Measurements from ENCODE around the gene SIRPG. TPM values are rescaled to one million over a fixed set of nuclear protein-coding genes. Genes with fewer than 3 reads are reported as not detected.
"Not testable (repeated sequence)": the region's sequence is repeated elsewhere in the genome, so short reads cannot be mapped to it uniquely, and the experiment has no call there.

The SIRPG gene
- total and polyA plus RNA-seq, 10 of the 15 experiments (the other 5 are each of a cell fraction or from before 2014, with no cell fraction given): 1.1 to 13.0 (median 4.1) TPM

- no peak for TF ChIP-seq ZBTB11 (CRISPR knock-in tag; IDR thresholded peaks at IDR 0.05)
- TF ChIP-seq CHD1 (IDR thresholded peaks at IDR 0.05; ENCODE audit: low read depth, low read length): no peak
- no peak for TF ChIP-seq LARP7 (IDR thresholded peaks at IDR 0.05)
- TF ChIP-seq RB1 (IDR thresholded peaks at IDR 0.05; ENCODE audit: borderline replicate concordance): no peak
- TF ChIP-seq BRCA1 (IDR thresholded peaks at IDR 0.05; ENCODE audit: low read depth, low read length): no peak
Observed at GRCh38 chr20:1657556-1658334, at the start of gene SIRPG (continued).

DNA sequence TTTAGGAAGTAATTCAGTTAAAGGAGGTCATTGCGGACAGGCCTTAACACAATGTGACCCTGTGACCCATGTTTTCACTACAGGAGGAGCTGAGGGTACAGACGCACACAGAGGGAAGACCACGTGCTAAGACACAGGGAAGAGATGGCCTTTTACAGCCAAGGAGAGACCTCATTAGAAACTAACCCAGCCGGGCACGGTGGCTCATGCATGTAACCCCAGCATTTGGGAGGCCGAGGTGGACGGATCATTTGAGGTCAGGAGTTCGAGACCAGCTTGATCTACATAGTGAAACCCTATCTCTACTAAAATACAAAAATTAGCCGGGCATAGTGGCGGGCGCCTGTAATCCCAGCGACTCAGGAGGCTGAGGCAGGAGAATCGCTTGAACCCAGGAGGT lies 49.3 kb upstream of the SIRPG start:
- H3K9ac ChIP-seq (ENCODE audit: control insufficient read depth, insufficient read depth, low read length); H3K27ac ChIP-seq (ENCODE audit: control insufficient read depth, insufficient read depth); H3K4me2 ChIP-seq (ENCODE audit: control insufficient read depth, insufficient read depth); H3K4me3 ChIP-seq; ATAC-seq; H3K27me3 ChIP-seq (replicated peaks in 1 of 2; ENCODE audit: control insufficient read depth in 2 of 2, insufficient read depth in 2 of 2, low read length in 1 of 2); H3K4me1 ChIP-seq (ENCODE audit: control insufficient read depth, insufficient read depth, low read length); BruUV-seq (replicated peaks); intact Hi-C loops (cut with micrococcal nuclease; ENCODE audit: unreplicated experiment); RAD21 ChIA-PET (ENCODE audit: unreplicated experiment); H3K79me2 ChIP-seq (ENCODE audit: control insufficient read depth, insufficient read depth, low read length); H3K36me3 ChIP-seq (ENCODE audit: control insufficient read depth in 2 of 2, insufficient read depth in 2 of 2, low read length in 1 of 2); FAIRE-seq; POLR2A ChIA-PET; H2AFZ ChIP-seq (ENCODE audit: control insufficient read depth, low read depth, low read length); in situ Hi-C loops (cut with MboI); H3K9me3 ChIP-seq (replicated peaks; ENCODE audit: control insufficient read depth, insufficient read depth, low read length); H4K20me1 ChIP-seq (ENCODE audit: control insufficient read depth, insufficient read depth); DNase-seq (ENCODE audit: low read depth, low spot score): not testable (repeated sequence)
- ChIA-PET SMC1A (ENCODE audit: uncharacterized antibody, unreplicated experiment) (interaction anchor here (0.9 kb wide), 1 partner anchor 28 kb away, joined by 3 read pairs; no protein-coding TSS in a partner anchor), CTCF (interaction anchor here (0.9 kb wide), 1 partner anchor 16 kb away, joined by 3 read pairs; no protein-coding TSS in a partner anchor)
- 52% methylated on average over 13 of the region's 13 CpGs for WGBS (ENCODE audit: insufficient coverage, insufficient replicate concordance, low lambda C conversion rate, missing lambda C conversion rate)

Data from GM12878 (cell line).